NAMALWA (cell line): ENCODE results near the gene SH3GLB1.

Experiments
- DNase-seq: peaks from one replicate; pipeline ENCODE4 v3.0.0-alpha.2; 2015; ENCODE audit warnings: low spot score

SH3GLB1 gene

GRCh38 chr1:86733340-86733739, 29.0 kb downstream of the SH3GLB1 start:
- DNase-seq = no peak

DNA sequence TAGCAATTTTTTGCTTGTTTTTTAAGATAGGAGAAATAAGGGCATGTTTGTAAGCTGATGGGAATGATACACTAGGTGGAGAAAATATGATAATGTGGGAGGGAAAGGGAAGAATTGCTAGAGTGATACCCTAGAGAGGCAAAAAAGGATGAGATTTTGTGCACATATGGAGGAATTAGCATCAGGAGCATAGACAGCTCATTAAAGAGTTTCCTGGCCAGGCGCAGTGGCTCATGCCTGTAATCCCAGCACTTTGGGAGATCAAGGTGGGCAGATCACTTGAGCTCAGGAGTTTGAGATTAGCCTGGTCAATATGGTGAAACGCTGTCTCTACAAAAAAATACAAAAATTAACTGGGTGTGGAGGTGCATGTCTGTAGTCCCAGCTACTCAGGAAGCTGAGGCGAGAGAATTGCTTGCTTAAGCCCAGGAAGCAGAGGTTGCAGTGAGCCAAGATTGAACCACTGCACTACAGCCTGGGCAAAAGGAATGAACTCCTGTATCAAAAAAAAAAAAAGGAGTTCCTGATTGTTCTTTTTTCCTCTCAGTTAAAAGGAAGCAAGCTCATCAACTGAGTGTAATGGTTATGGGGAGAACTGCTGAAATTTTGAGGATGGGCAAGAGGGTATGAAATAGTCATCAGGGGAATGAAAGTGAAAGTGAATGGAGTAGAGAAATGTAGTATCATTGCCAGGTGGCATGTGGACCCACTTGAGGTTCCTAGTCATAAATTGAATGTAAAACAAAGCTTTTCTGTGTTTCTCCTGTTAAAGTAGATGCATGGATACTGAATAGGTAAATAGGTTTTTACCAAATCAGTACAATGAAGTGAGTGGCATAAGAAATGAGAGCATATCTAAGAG, 35.5 kb downstream of the SH3GLB1 start:
- peak; percentile 46 for DNase-seq

DNA sequence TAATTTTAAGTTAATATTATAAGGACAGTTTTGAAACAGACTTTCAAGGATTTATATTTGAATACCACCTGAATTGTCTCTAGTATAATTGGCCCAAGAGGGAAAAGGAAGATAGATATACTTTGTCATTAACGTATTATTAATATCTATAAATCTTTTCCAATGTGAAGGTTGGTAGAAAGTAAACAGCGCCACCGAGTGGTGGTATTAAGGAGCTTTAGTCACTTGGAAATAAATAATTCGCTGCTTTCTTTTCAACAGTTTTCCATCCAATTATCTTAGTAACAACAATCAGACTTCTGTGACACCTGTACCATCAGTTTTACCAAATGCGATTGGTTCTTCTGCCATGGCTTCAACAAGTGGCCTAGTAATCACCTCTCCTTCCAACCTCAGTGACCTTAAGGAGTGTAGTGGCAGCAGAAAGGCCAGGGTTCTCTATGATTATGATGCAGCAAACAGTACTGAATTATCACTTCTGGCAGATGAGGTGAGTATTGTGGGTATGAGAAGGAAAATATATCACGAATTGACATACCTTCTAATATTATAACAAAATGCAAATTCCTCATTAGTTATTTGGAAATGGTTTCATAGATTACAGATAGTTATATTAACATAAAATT, 37.7 kb downstream of the SH3GLB1 start:
- peak; percentile 68 for DNase-seq

GRCh38 chr1:86747304-86747703, 42.9 kb downstream of the SH3GLB1 start:
- DNase-seq = no peak

- no peak for DNase-seq
Measured at GRCh38 chr1:86748622-86749373, 44.4 kb downstream of the SH3GLB1 start.

DNA sequence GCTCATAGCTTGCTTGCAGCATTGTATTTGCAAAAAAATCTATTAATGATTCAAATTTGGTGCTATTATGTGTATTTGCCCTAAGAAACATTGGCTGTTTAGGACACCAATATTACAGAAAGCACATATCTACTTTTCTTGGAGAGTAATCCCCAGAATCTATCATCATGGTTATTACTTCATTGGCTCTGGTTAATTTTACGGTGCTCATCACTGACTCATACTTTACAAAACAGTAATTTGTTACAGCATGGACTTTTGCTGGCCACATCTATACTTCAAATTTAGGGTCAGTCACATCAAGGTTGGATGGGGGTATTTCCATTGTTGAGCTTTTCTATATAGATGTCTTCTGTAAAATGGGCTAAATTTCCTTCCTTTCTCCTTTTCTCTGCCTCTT, 45.7 kb downstream of the SH3GLB1 start:
- no peak for DNase-seq

GRCh38 chr1:86750530-86750929, 46.2 kb downstream of the SH3GLB1 start:
- no peak for DNase-seq

DNA sequence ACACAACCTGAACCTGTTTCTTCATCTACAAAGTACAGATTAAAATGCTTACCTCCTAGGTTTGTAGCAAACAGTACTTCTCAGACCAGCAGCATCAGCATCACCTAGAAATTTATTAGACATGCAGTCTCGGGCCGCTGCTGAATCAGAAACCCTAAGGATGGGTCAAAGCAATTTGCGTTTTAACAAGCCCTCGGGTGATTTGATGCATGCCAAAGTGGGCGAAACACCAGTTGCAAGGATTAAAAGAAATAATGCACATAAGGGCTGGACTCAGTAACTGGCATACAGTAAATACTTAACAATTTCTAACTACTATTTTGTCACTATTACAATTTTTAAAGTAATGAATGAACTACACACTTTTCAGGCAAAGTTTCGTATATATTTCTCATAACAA, 47.5 kb downstream of the SH3GLB1 start:
- DNase-seq = no peak

- peak; percentile 46 for DNase-seq
Measured at GRCh38 chr1:86753700-86754099, 49.3 kb downstream of the SH3GLB1 start.

GRCh38 chr1:86754265-86754974, 50.0 kb downstream of the SH3GLB1 start:
- DNase-seq = no peak

GRCh38 chr1:86756062-86756406, 51.7 kb downstream of the SH3GLB1 start:
- DNase-seq = no peak

- DNase-seq = no peak
Measured at GRCh38 chr1:86757272-86757984, 53.1 kb downstream of the SH3GLB1 start.

DNA sequence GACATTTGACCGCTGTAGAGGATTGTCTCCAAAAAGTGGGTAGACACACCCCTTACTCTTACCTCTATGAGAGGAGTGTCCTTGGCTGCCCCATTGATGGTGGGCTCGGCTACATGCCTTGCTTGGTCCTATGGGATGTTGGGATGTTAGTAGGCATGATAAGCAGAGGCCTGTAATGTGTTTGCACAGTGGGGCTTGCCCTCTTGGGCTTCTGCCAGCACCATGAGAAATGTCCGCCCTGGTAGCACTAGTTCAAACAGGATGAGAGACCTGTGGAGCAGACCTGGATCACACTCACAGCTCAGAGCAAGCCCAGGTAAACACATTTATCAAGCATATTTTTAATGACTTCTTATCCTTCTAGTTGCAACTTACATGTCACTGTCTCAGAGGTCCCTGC, 54.2 kb downstream of the SH3GLB1 start:
- DNase-seq = no peak

DNA sequence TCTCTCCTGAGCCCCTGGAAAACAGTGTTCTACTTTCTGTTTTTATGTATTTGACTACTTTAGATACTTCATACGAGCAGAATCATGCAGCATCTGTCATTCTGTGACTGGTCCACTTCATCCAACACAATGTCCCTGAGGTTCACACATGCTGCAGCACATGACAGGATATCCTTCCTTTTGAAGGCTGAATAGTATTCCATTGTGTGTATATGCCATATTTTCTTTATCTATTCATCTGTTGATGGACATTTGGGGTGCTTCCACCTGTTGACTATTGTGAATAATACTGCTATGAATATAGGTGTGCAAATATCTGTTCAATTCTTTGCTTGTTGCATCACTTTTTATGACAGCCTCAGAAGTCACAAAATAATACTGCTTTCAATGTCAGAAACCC, 55.8 kb downstream of the SH3GLB1 start:
- DNase-seq = no peak

DNA sequence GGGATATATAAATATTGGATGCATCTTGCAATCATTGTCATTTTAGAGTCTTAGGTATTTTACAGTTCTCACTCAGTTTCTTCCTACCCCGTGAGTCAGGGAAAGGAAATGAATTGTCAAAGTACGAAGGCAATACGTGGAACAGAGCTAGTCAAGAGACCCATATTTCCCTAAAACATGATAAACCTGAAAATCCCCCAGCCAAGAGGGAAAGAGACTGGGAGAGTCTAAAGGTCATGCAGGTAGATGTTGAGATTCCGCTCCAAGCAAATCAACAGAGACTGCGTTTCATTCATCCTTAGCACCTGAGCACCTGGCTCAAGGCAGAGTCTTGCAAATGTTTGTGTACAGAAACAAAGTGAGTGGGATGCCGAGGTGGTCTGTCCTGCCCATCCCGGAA, 58.0 kb downstream of the SH3GLB1 start:
- no peak for DNase-seq

- DNase-seq = no peak
Measured at GRCh38 chr1:86764523-86764922, 60.1 kb downstream of the SH3GLB1 start.

DNA sequence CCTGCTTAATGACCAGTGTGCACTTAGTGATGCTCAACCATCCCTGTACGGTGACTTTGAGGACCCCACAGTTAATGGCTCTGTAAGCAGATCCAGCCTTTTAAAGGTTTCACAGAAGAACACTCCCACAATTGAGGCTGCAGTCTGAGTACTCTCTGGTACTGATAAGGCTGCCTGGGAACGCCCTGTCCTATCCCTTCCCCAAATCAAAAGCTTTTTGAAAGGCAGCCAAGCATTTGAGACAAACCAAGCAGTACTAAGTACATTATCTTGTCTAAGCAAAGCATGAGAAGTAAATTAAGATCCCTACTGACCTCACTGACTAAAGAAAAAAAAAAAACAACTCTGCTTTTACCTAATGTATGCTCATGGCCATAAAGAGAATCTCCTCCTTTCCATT, 60.7 kb downstream of the SH3GLB1 start:
- no peak for DNase-seq

GRCh38 chr1:86765674-86766073, 61.3 kb downstream of the SH3GLB1 start:
- no peak for DNase-seq

DNA sequence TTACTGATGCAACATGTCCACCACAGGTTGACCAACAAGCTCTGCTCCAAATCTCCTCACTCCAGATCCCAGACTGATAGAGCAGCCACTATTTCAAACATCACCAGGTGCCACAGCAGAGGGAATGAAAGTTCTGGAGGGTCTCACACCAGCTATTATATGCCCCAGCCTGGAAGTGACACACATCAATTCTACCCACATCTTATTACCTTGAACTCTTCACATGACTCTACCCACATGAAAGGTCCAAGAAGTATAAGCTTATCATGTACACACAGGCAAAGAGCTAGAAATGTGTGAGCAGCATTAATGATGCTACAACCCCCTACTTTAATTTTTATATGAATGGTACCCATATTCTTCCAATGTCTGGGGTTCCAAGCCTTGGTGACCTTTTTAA, 64.2 kb downstream of the SH3GLB1 start:
- DNase-seq = no peak

DNA sequence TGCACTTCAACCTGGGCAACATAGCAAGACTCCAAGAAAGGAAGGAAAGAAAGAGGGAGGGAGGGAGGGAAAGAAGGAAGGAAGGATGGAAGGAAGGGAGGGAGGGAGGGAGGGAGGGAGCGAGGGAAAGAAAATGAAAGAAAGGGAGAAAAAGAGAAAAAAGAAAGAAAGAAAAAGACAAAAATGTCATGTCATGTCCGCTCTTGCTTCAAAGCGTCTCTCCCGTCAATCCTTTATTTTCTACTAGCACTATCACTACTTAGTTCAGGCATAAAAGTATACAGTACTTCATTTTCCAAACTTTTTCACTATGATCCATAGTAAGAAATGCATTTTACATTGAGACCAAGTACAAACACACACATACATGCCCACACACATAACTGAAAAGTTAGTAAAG, 64.7 kb downstream of the SH3GLB1 start:
- DNase-seq = no peak

DNA sequence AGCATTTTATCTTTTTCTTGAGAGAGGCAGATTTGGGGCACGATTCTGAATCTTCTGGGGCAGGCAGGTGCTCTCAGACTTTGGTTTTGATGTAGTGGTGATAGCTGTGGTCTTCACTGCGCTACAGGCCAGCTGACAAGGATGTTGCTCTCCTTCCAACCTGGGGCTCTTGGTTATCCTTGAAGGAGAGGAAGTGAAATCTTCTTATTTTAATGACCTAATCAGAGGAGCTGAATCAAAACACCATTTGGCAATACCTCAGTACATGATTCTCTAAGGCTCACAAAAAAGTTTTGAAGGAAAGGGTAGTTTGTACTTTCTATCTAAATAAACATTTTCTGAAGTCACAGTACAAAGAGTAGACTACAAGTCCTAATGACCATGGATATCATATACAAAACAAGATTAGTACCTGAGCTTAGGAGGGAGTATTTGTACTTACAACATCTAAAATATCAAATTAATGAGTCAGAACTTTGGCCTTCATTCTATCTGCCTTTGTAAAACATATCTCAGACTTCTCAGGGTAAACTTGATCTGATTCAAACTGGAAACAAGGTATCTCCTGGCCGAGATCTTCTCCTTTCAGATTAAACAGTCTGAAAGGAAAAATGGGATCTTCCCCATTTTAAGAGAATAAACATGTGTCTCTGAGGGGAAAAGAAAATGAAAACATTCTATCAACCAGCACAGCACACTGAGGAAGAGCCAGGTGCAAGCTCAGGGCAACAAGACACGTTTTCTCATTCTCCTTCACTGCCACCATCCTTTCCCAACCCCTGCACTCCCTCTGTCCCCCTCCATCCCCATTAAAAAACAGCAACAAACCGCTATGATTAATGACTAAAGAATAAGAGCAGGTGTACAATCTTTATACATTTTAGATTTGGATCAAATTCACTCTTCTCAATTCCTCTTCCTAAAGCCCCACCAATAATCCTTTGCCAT, 69.2 kb downstream of the SH3GLB1 start:
- DNase-seq = peak; percentile 15
